A549 (cell line): Measurements from ENCODE around the gene UBTD1. TPM values are rescaled to one million over a fixed set of nuclear protein-coding genes. Genes with fewer than 3 reads are reported as not detected.
A peak's percentile ranks its signal among the peaks of the same experiment; 100 is the strongest.

Experiments
- ATAC-seq, 2 experiments: fragments of 200-7000 bp in 1 of 2; fragments of >200 bp in 1 of 2; cut with Nextera tagmentation in 1 of 2; cut with Tn5 transposase in 1 of 2; 3 replicates each; pipeline versions ENCODE4 v1.8.0 to v1.9.1; 2018 to 2020; ENCODE audit warnings: mild to moderate bottlenecking in 1 of 2, moderate library complexity in 1 of 2
- CTCF ChIA-PET: fragments of 300-600 bp; sonication (Branson Sonifier 250); formaldehyde crosslinking; extraction: SDS; loops from one replicate; lab custom pipeline; 2021; ENCODE audit warnings: antibody characterized with exemption, inconsistent platforms; lab: Yijun Ruan, JAX
- POLR2A ChIA-PET: fragments of 350-600 bp; formaldehyde crosslinking; extraction: SDS; loops from one replicate; lab custom pipeline; 2021; ENCODE audit warnings: antibody characterized with exemption, inconsistent platforms; lab: Yijun Ruan, JAX
- DNase-seq, 2 experiments: peaks; one replicate each; pipeline versions ENCODE4 v3.0.0 to v3.0.0-alpha.2; 2011 to 2016; ENCODE audit warnings: low read depth in 1 of 2, low spot score in 1 of 2
- FAIRE-seq: peaks from 2 replicates; lab custom pipeline; 2011; peaks lifted over from hg19 to GRCh38; lab: Jason Lieb, UNC
- H3K27ac ChIP-seq, 2 experiments: fragments of >200 bp; sonication (Bioruptor Twin); formaldehyde crosslinking; 3 replicates each; pipeline ENCODE4 v1.5.1; 2016 to 2017
- H3K4me1 ChIP-seq: fragments of >200 bp; sonication (Bioruptor Twin); formaldehyde crosslinking; 3 replicates; pipeline ENCODE4 v1.6.1; 2016
- H3K4me2 ChIP-seq: fragments of >200 bp; sonication (Bioruptor Twin); formaldehyde crosslinking; 3 replicates; pipeline ENCODE4 v1.6.1; 2016
- H3K4me3 ChIP-seq: fragments of >200 bp; sonication (Bioruptor Twin); formaldehyde crosslinking; 3 replicates; pipeline ENCODE4 v1.5.1; 2016
- H3K9me3 ChIP-seq: fragments of >200 bp; sonication (Bioruptor Twin); formaldehyde crosslinking; 3 replicates; pipeline ENCODE4 v1.6.1; 2016
- BHLHE40 ChIP-seq: IDR thresholded peaks from 2 replicates; pipeline ENCODE4 v1.6.1; 2012; ENCODE audit warnings: low read depth, low read length, inconsistent platforms
- EP300 ChIP-seq, 2 experiments: fragments of >200 bp; sonication (Bioruptor Twin); formaldehyde crosslinking; IDR thresholded peaks; 2 replicates in 1 of 2; 3 replicates in 1 of 2; pipeline ENCODE4 v1.6.1; 2016 to 2017
- ESRRA ChIP-seq: fragments of 150-350 bp; IDR thresholded peaks from 2 replicates; pipeline ENCODE4 v1.6.1; 2014; ENCODE audit warnings: mild to moderate bottlenecking, low read length, borderline replicate concordance
- HDAC2 ChIP-seq: fragments of 200-600 bp; sonication (generic); IDR thresholded peaks from 2 replicates; pipeline ENCODE4 v1.6.1; 2016
- HEYL ChIP-seq: fragments of 250-450 bp; sonication (Bioruptor Pico); IDR thresholded peaks from 2 replicates; pipeline ENCODE4 v1.8.0; 2021; ENCODE audit warnings: mild to moderate bottlenecking, moderate library complexity
- HMGXB4 ChIP-seq: fragments of 250-450 bp; sonication (Bioruptor Pico); IDR thresholded peaks from 2 replicates; pipeline ENCODE4 v1.5.0; 2021; ENCODE audit warnings: mild to moderate bottlenecking, moderate library complexity, borderline replicate concordance
- HOXB13 ChIP-seq: fragments of 250-450 bp; sonication (Bioruptor Pico); IDR thresholded peaks from 2 replicates; pipeline ENCODE4 v1.5.0; 2020; ENCODE audit warnings: low read depth, mild to moderate bottlenecking, moderate library complexity
- JUNB ChIP-seq: fragments of >200 bp; sonication (Bioruptor Twin); formaldehyde crosslinking; IDR thresholded peaks from 2 replicates; pipeline ENCODE4 v1.6.1; 2016
- MAFK ChIP-seq: fragments of 450-650 bp; IDR thresholded peaks from 2 replicates; pipeline ENCODE4 v1.6.1; 2014; ENCODE audit not compliant: partially characterized antibody
- MAZ ChIP-seq: fragments of 150-350 bp; IDR thresholded peaks from 2 replicates; pipeline ENCODE4 v1.6.1; 2014; ENCODE audit warnings: antibody characterized with exemption, low read depth, low read length, borderline replicate concordance
- MYC ChIP-seq: IDR thresholded peaks from 2 replicates; pipeline ENCODE4 v1.6.1; 2012; ENCODE audit warnings: mild to moderate bottlenecking, inconsistent platforms, low read length, improper control_type of control experiment, borderline replicate concordance
- NR3C1 ChIP-seq: fragments of >200 bp; sonication (Bioruptor Twin); formaldehyde crosslinking; IDR thresholded peaks from 3 replicates; pipeline ENCODE4 v1.6.1; 2017
- PBX3 ChIP-seq: IDR thresholded peaks from 2 replicates; pipeline ENCODE4 v1.6.1; 2012
- PHF8 ChIP-seq: fragments of 200-600 bp; sonication (generic); IDR thresholded peaks from 2 replicates; pipeline ENCODE4 v1.6.1; 2016; ENCODE audit warnings: low read depth, mild to moderate bottlenecking, antibody characterized with exemption, moderate library complexity, borderline replicate concordance
- RARB ChIP-seq: fragments of 250-450 bp; sonication (Bioruptor Pico); IDR thresholded peaks from 2 replicates; pipeline ENCODE4 v1.8.0; 2021; ENCODE audit warnings: mild to moderate bottlenecking, moderate library complexity
- RCOR1 ChIP-seq: fragments of 150-350 bp; IDR thresholded peaks from 2 replicates; pipeline ENCODE4 v1.6.1; 2014; ENCODE audit warnings: antibody characterized with exemption, low read length, low read depth
- REST ChIP-seq: fragments of 200-600 bp; sonication (generic); IDR thresholded peaks from 2 replicates; pipeline ENCODE4 v1.6.1; 2016; ENCODE audit warnings: antibody characterized with exemption, mild to moderate bottlenecking, moderate library complexity
- RNF2 ChIP-seq: fragments of 200-600 bp; sonication (generic); IDR thresholded peaks from 2 replicates; pipeline ENCODE4 v1.6.1; 2016; ENCODE audit warnings: low read depth, mild to moderate bottlenecking, antibody characterized with exemption, moderate library complexity, borderline replicate concordance
- USF2 ChIP-seq: fragments of 450-650 bp; IDR thresholded peaks from 2 replicates; pipeline ENCODE4 v1.6.1; 2014; ENCODE audit warnings: antibody characterized with exemption
- ZFP36 ChIP-seq: fragments of 450-650 bp; IDR thresholded peaks from 2 replicates; pipeline ENCODE4 v1.6.1; 2014; ENCODE audit warnings: borderline replicate concordance; ENCODE audit not compliant: partially characterized antibody
- ZSCAN20 ChIP-seq: fragments of 250-450 bp; sonication (Bioruptor Pico); IDR thresholded peaks from 2 replicates; pipeline ENCODE4 v1.8.0; 2022; ENCODE audit warnings: mild to moderate bottlenecking, moderate library complexity
- WGBS: methylation state at CpG from one replicate; pipeline ENCODE4 v1.1.6; 2017; ENCODE audit errors: missing lambda C conversion rate; 5-methylcytosine and 5-hydroxymethylcytosine counted together
- polyA plus RNA-seq, 4 experiments: library from polyadenylated mRNA; depleted of rRNA in 3 of 4; stranded (reverse); fragments of >200 nt; fragmentation: RNase III in 1 of 4; extraction: RNeasy Plus Mini Kit Qiagen cat#74134 plus additional on column Dnase treatment in 1 of 4; gene quantifications; 2 replicates in 3 of 4; 3 replicates in 1 of 4; pipeline ENCODE4 v1.2.3, GENCODE V29; 2011 to 2017

The UBTD1 gene
- polyA plus RNA-seq, 2 of the 4 experiments (the other 2 are of a cell fraction) = 5.9 to 11.6 TPM

- TF ChIP-seq PBX3 (no peak), EP300 (IDR thresholded peaks at IDR 0.05) (no peak), MYC (no peak)
Observed at GRCh38 chr10:97608991-97609561, 110.4 kb downstream of the UBTD1 start (continued).

- Histone ChIP-seq H3K4me2 (no peak overlapping the region), H3K4me3 (no peak overlapping the region), H3K9me3 (no peaks in the 10 kb centered on the region), H3K4me1 (peaks cover 17% of the 10 kb centered on the region; the same call in 2 of the 3 replicates), H3K27ac (peak overlapping the region; percentile 13 to 75; a peak in 4 of 6 replicates)
- DNase-seq (no peak), FAIRE-seq (no peak), ATAC-seq (peak in 1 of 2 experiments; percentile 6; a peak in 1 of 6 replicates)
- WGBS = 91% methylated on average over 7 of the region's 12 CpGs
- TF ChIP-seq JUNB (no peak), RARB (CRISPR knock-in tag) (no peak), USF2 (no peak), PHF8 (no peak), ZSCAN20 (CRISPR knock-in tag) (no peak), PBX3 (no peak), HDAC2 (no peak), ZFP36 (no peak), REST (no peak), HMGXB4 (CRISPR knock-in tag) (no peak), NR3C1 (no peak), HOXB13 (no peak), RNF2 (no peak), ESRRA (no peak), BHLHE40 (no peak), RCOR1 (no peak), MAFK (no peak), MAZ (no peak), HEYL (no peak)
- CTCF ChIA-PET = interaction anchor here (0.9 to 39.7 kb wide), 20 partner anchors 11 to 204 kb away, joined by 3 to 1048 read pairs (median 6); partner anchors contain the start of genes ANKRD2, C10orf62 and HOGA1
- POLR2A ChIA-PET = no interaction called here
Observed at GRCh38 chr10:97611473-97611872, 112.7 kb downstream of the UBTD1 start.
